MM.1S (cell line): Measurements from ENCODE around the gene SLC18A3.

Source experiments
- DNase-seq: peaks from one replicate; pipeline ENCODE4 v3.0.0-alpha.2; 2015
- H2AFZ ChIP-seq: fragments of 300-600 bp; sonication (generic); 2 replicates; pipeline ENCODE4 v1.6.0; 2016; ENCODE audit warnings: antibody characterized with exemption, low read length
- H3F3A ChIP-seq: fragments of 300-600 bp; sonication (generic); 2 replicates; pipeline ENCODE4 v1.6.1; 2016; ENCODE audit warnings: mild to moderate bottlenecking, antibody characterized with exemption, low read length, moderate library complexity, mixed read lengths; ENCODE audit not compliant: insufficient read depth
- H3K27ac ChIP-seq: fragments of 300-600 bp; sonication (generic); 2 replicates; pipeline ENCODE4 v1.5.1; 2016; ENCODE audit warnings: mild to moderate bottlenecking, low read length
- H3K27me3 ChIP-seq: fragments of 300-600 bp; sonication (generic); replicated peaks from 2 replicates; pipeline ENCODE4 v1.6.0; 2016; ENCODE audit warnings: low read length; ENCODE audit not compliant: insufficient read depth
- H3K36me3 ChIP-seq: fragments of 300-600 bp; sonication (generic); replicated peaks from 2 replicates; pipeline ENCODE4 v1.6.1; 2016; ENCODE audit warnings: mild to moderate bottlenecking, low read length, mixed read lengths; ENCODE audit not compliant: insufficient read depth
- H3K4me1 ChIP-seq: fragments of 300-600 bp; sonication (generic); 2 replicates; pipeline ENCODE4 v1.6.1; 2016; ENCODE audit warnings: low read length, mixed read lengths
- H3K4me2 ChIP-seq: fragments of 300-600 bp; sonication (generic); 2 replicates; pipeline ENCODE4 v1.6.0; 2016; ENCODE audit warnings: low read depth, low read length
- H3K4me3 ChIP-seq: fragments of 300-600 bp; sonication (generic); 2 replicates; pipeline ENCODE4 v1.5.1; 2016; ENCODE audit warnings: low read length, mixed read lengths
- H3K79me2 ChIP-seq: fragments of 300-600 bp; sonication (generic); 2 replicates; pipeline ENCODE4 v1.6.1; 2016; ENCODE audit warnings: mixed run types, low read length, mixed read lengths
- H3K9ac ChIP-seq: fragments of 300-600 bp; sonication (generic); 2 replicates; pipeline ENCODE4 v1.6.1; 2016; ENCODE audit warnings: low read length, mixed read lengths
- H3K9me2 ChIP-seq: fragments of 300-600 bp; sonication (generic); replicated peaks from 2 replicates; pipeline ENCODE4 v1.6.1; 2016; ENCODE audit warnings: mild to moderate bottlenecking, low read length, mixed read lengths; ENCODE audit not compliant: insufficient read depth
- H3K9me3 ChIP-seq: fragments of 300-600 bp; sonication (generic); replicated peaks from 2 replicates; pipeline ENCODE4 v1.6.1; 2016; ENCODE audit warnings: mild to moderate bottlenecking, low read length, mixed read lengths; ENCODE audit not compliant: insufficient read depth
- H4K20me1 ChIP-seq: fragments of 300-600 bp; sonication (generic); 2 replicates; pipeline ENCODE4 v1.6.1; 2016; ENCODE audit warnings: mild to moderate bottlenecking, low read length, moderate library complexity, mixed read lengths; ENCODE audit not compliant: insufficient read depth
- CTCF ChIP-seq: fragments of 300-600 bp; sonication (generic); IDR thresholded peaks from 2 replicates; pipeline ENCODE4 v1.5.1; 2016; ENCODE audit warnings: antibody characterized with exemption, low read length, mixed read lengths
- EZH2 ChIP-seq: fragments of 300-600 bp; sonication (generic); optimal IDR thresholded peaks from 2 replicates; pipeline ENCODE3; 2017; ENCODE audit warnings: low read depth, mild to moderate bottlenecking, antibody characterized with exemption, low read length, mixed read lengths
- EZH2phosphoT487 ChIP-seq: fragments of 300-600 bp; sonication (generic); IDR thresholded peaks from 2 replicates; pipeline ENCODE4 v1.6.1; 2018; ENCODE audit warnings: antibody characterized with exemption, low read length

Gene SLC18A3

DNA sequence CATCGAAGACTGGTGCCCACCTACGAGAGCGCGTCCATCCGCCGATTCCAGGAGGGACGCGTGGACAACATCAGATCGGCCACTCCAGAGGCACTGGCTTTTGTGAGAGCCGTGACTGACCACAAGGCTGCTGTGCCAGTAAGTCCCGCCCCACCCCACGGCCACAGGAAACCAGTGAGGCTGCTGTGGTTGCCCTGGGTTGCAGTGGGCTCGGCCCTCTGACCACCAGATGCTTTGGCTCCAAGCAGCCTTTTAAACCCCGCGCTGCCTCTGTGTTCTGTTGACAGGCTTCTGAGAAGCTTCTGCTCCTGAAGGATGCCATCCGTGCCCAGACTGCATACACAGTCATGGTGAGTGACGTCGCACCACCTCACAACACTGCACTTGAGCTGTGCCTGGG lies 45.0 kb downstream of the SLC18A3 start:
- H3K36me3 ChIP-seq, result no peaks in the 10 kb centered on the region
- no peaks in the 10 kb centered on the region for H3K79me2 ChIP-seq
- no peak overlapping the region for H3K4me2 ChIP-seq
- H4K20me1 ChIP-seq, result no peaks in the 10 kb centered on the region
- H3F3A ChIP-seq, result no peaks in the 10 kb centered on the region
- H2AFZ ChIP-seq, result no peak overlapping the region
- no peak for DNase-seq
- H3K27me3 ChIP-seq, result no peaks in the 10 kb centered on the region
- no peak overlapping the region for H3K27ac ChIP-seq
- no peaks in the 10 kb centered on the region for H3K4me1 ChIP-seq
- no peak overlapping the region for H3K4me3 ChIP-seq
- H3K9ac ChIP-seq, result no peak overlapping the region
- no peak for TF ChIP-seq EZH2
- no peaks in the 10 kb centered on the region for H3K9me3 ChIP-seq
- no peaks in the 10 kb centered on the region for H3K9me2 ChIP-seq

GRCh38 chr10:49656845-49657493 lies 46.9 kb downstream of the SLC18A3 start:
- no peaks in the 10 kb centered on the region for H3K27me3 ChIP-seq
- no peaks in the 10 kb centered on the region for H3K4me1 ChIP-seq
- no peaks in the 10 kb centered on the region for H3K36me3 ChIP-seq
- no peak overlapping the region for H3K4me3 ChIP-seq
- no peak overlapping the region for H3K27ac ChIP-seq
- H3K4me2 ChIP-seq, result no peak overlapping the region
- no peak for DNase-seq
- H4K20me1 ChIP-seq, result no peaks in the 10 kb centered on the region
- H3K79me2 ChIP-seq, result no peaks in the 10 kb centered on the region
- H3K9ac ChIP-seq, result no peak overlapping the region
- H2AFZ ChIP-seq, result no peak overlapping the region
- TF ChIP-seq CTCF (no peak), EZH2phosphoT487 (no peak), EZH2 (no peak)
- H3K9me3 ChIP-seq, result no peaks in the 10 kb centered on the region
- H3F3A ChIP-seq, result no peaks in the 10 kb centered on the region
- H3K9me2 ChIP-seq, result no peaks in the 10 kb centered on the region

GRCh38 chr10:49657606-49658005 lies 47.5 kb downstream of the SLC18A3 start:
- Histone ChIP-seq H3K9me2 (no peaks in the 10 kb centered on the region), H3F3A (no peaks in the 10 kb centered on the region), H3K4me1 (no peaks in the 10 kb centered on the region), H3K9ac (no peak overlapping the region), H2AFZ (no peak overlapping the region), H3K79me2 (no peaks in the 10 kb centered on the region), H3K27me3 (no peaks in the 10 kb centered on the region), H3K36me3 (no peaks in the 10 kb centered on the region), H3K4me2 (no peak overlapping the region), H3K27ac (no peak overlapping the region), H3K4me3 (no peak overlapping the region), H3K9me3 (no peaks in the 10 kb centered on the region), H4K20me1 (no peaks in the 10 kb centered on the region)
- peak; percentile 47 for DNase-seq
- no peak for TF ChIP-seq EZH2
- no peak for TF ChIP-seq CTCF
- TF ChIP-seq EZH2phosphoT487, result no peak

DNA sequence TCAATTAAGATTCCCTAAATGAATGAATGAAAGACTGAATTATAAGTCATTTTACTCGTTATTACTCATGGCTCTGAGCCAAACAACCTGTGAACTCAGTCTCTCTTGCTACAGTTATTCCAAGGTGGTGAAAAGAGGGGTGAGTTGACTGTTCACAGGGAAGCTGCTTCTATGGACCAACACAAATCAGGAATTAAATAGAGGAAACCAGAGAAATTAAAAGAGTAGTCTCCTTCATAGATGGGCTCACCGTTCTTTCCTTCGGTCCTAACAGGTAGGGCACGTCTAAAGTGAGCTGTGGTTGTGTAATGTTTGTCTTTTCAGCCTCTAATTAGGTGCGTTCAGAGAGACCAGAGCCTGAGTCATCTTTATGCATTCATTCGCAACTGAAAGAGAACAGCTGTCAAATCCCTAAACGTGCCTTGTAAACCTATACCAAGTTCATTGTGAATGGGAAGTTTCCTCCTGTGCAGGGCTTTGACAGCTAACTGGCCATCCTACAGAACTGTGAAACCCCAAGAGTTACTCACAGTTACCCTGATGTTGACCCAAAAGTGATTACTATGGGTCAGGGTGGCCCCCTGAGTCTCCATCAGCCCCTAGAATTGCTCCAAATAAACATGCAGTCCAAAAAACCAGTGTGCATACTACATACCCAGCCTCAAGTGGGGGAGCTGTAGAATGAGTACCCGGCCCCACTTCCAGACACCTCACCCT lies 51.2 kb downstream of the SLC18A3 start:
- Histone ChIP-seq H2AFZ (no peak overlapping the region), H3K9me3 (no peaks in the 10 kb centered on the region), H3K9ac (no peak overlapping the region), H3K79me2 (no peaks in the 10 kb centered on the region), H3F3A (no peaks in the 10 kb centered on the region), H3K4me3 (no peak overlapping the region), H4K20me1 (no peaks in the 10 kb centered on the region), H3K4me2 (no peak overlapping the region), H3K27me3 (no peaks in the 10 kb centered on the region), H3K9me2 (no peaks in the 10 kb centered on the region), H3K4me1 (no peaks in the 10 kb centered on the region), H3K36me3 (no peaks in the 10 kb centered on the region), H3K27ac (no peak overlapping the region)
- no peak for DNase-seq
- TF ChIP-seq EZH2, result no peak
- TF ChIP-seq CTCF, result no peak
- no peak for TF ChIP-seq EZH2phosphoT487
